ENCODE results near the gene CNBP. TPM values are rescaled to one million over a fixed set of nuclear protein-coding genes. Genes with fewer than 3 reads are reported as not detected.
A peak's percentile ranks its signal among the peaks of the same experiment; 100 is the strongest.
"Not testable (repeated sequence)": the region's sequence is repeated elsewhere in the genome, so short reads cannot be mapped to it uniquely, and the experiment has no call there.

The CNBP gene
- total RNA-seq, 1 donor from 2014 or later: 227 TPM

- FAIRE-seq: no peak
- peak overlapping the region; percentile 82 for H3K27ac ChIP-seq (ENCODE audit: low read depth, low read length)
- H3K4me2 ChIP-seq (ENCODE audit: low read length): peak overlapping the region; percentile 83
- no peaks in the 10 kb centered on the region for H3K27me3 ChIP-seq (ENCODE audit: insufficient read depth, low read length)
- DNase-seq (ENCODE audit: low read depth): no peak
- H3K27me3 Mint-ChIP-seq (ENCODE audit: low read depth, unreplicated experiment): no peaks in the 10 kb centered on the region
- no peaks in the 10 kb centered on the region for H3K9me3 ChIP-seq (ENCODE audit: insufficient read depth, low read depth, low read length)
- H3K9ac ChIP-seq (ENCODE audit: low read length): peak overlapping the region; percentile 72
- no peaks in the 10 kb centered on the region for H3K79me2 ChIP-seq (ENCODE audit: insufficient read depth, low read length)
- no peak overlapping the region for H2AFZ ChIP-seq (ENCODE audit: low read depth, low read length)
- H3K4me1 Mint-ChIP-seq (ENCODE audit: low read depth, unreplicated experiment): peaks cover 22% of the 10 kb centered on the region
- TF ChIP-seq, protein P1, sequence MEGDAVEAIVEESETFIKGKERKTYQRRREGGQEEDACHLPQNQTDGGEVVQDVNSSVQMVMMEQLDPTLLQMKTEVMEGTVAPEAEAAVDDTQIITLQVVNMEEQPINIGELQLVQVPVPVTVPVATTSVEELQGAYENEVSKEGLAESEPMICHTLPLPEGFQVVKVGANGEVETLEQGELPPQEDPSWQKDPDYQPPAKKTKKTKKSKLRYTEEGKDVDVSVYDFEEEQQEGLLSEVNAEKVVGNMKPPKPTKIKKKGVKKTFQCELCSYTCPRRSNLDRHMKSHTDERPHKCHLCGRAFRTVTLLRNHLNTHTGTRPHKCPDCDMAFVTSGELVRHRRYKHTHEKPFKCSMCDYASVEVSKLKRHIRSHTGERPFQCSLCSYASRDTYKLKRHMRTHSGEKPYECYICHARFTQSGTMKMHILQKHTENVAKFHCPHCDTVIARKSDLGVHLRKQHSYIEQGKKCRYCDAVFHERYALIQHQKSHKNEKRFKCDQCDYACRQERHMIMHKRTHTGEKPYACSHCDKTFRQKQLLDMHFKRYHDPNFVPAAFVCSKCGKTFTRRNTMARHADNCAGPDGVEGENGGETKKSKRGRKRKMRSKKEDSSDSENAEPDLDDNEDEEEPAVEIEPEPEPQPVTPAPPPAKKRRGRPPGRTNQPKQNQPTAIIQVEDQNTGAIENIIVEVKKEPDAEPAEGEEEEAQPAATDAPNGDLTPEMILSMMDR (IDR thresholded peaks at IDR 0.05; ENCODE audit: insufficient read depth, low read depth, low read length): no peak
- TF ChIP-seq EZH2 (IDR thresholded peaks at IDR 0.05; ENCODE audit: insufficient read depth, low read length): no peak
- H3K4me3 ChIP-seq (ENCODE audit: insufficient read depth, low read depth, low read length): no peak overlapping the region
- H3K36me3 ChIP-seq (ENCODE audit: insufficient read depth, low read length): no peaks in the 10 kb centered on the region
- H3K36me3 Mint-ChIP-seq (ENCODE audit: low read depth, unreplicated experiment): no peaks in the 10 kb centered on the region
- no peaks in the 10 kb centered on the region for H4K20me1 ChIP-seq (ENCODE audit: insufficient read depth, low read length)
- peak overlapping the region; percentile 92 for H3K27ac Mint-ChIP-seq (ENCODE audit: unreplicated experiment)
- peaks cover 11% of the 10 kb centered on the region for H3K4me1 ChIP-seq (ENCODE audit: insufficient read depth, low read length)
- no peak overlapping the region for H3K4me3 Mint-ChIP-seq (ENCODE audit: unreplicated experiment)
- no peaks in the 10 kb centered on the region for H3K9me3 Mint-ChIP-seq (ENCODE audit: unreplicated experiment)
Observed at GRCh38 chr3:129196601-129197000, 12.9 kb upstream of the CNBP start.

DNA sequence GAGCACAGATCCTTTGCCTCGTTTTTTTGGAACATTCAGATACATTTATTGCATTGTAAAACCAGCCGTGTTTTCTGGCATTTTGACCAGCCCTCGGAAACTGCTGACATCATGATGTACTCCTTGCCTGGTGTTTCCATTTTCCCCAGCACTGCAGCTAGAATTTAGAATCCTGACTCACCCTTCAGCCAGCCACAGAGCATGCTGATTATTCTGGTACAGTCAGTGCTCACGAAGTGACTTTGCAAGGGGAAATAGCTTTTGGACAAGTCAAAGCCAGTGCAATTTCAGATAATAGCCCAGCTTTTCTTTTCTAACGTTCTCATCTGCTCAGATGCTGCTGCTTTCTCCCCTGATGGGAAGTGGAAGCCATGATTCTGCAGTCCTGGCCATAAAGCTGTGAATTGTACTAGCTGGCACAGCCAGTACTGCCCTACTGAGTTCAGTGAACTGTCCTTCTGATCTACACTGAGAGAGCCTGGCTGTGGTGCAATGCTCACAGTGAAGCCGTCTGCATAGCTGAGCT is 12.1 kb upstream of the CNBP start:
- Histone ChIP-seq H4K20me1 (ENCODE audit: insufficient read depth, low read length) (no peaks in the 10 kb centered on the region), H3K36me3 (ENCODE audit: insufficient read depth, low read length) (no peaks in the 10 kb centered on the region), H3K4me3 (ENCODE audit: insufficient read depth, low read depth, low read length) (peak overlapping the region; percentile 32), H3K9ac (ENCODE audit: low read length) (peak overlapping the region; percentile 72), H3K27me3 (ENCODE audit: insufficient read depth, low read length) (no peaks in the 10 kb centered on the region), H2AFZ (ENCODE audit: low read depth, low read length) (peak overlapping the region; percentile 69), H3K4me2 (ENCODE audit: low read length) (peak overlapping the region; percentile 83), H3K9me3 (ENCODE audit: insufficient read depth, low read depth, low read length) (no peaks in the 10 kb centered on the region), H3K79me2 (ENCODE audit: insufficient read depth, low read length) (no peaks in the 10 kb centered on the region), H3K27ac (ENCODE audit: low read depth, low read length) (peak overlapping the region; percentile 82), H3K4me1 (ENCODE audit: insufficient read depth, low read length) (peaks cover 11% of the 10 kb centered on the region)
- DNase-seq (ENCODE audit: low read depth) (peak; percentile 93), FAIRE-seq (peak; percentile 99)
- peak overlapping the region; percentile 92 for H3K27ac Mint-ChIP-seq (ENCODE audit: unreplicated experiment)
- TF ChIP-seq, protein P1 (IDR thresholded peaks at IDR 0.05; ENCODE audit: insufficient read depth, low read depth, low read length): no peak
- TF ChIP-seq EZH2 (IDR thresholded peaks at IDR 0.05; ENCODE audit: insufficient read depth, low read length): no peak
- peaks cover 22% of the 10 kb centered on the region for H3K4me1 Mint-ChIP-seq (ENCODE audit: low read depth, unreplicated experiment)
- no peaks in the 10 kb centered on the region for H3K36me3 Mint-ChIP-seq (ENCODE audit: low read depth, unreplicated experiment)
- H3K9me3 Mint-ChIP-seq (ENCODE audit: unreplicated experiment): no peaks in the 10 kb centered on the region
- H3K27me3 Mint-ChIP-seq (ENCODE audit: low read depth, unreplicated experiment): no peaks in the 10 kb centered on the region
- H3K4me3 Mint-ChIP-seq (ENCODE audit: unreplicated experiment): peak overlapping the region; percentile 71

- not testable (repeated sequence) for H3K4me3 Mint-ChIP-seq (ENCODE audit: unreplicated experiment); H3K9me3 ChIP-seq (ENCODE audit: insufficient read depth, low read depth, low read length); H3K27me3 Mint-ChIP-seq (ENCODE audit: low read depth, unreplicated experiment); FAIRE-seq; H3K27me3 ChIP-seq (ENCODE audit: insufficient read depth, low read length); H3K4me2 ChIP-seq (ENCODE audit: low read length); H3K36me3 Mint-ChIP-seq (ENCODE audit: low read depth, unreplicated experiment); H3K4me3 ChIP-seq (ENCODE audit: insufficient read depth, low read depth, low read length); H3K27ac ChIP-seq (ENCODE audit: low read depth, low read length); H3K79me2 ChIP-seq (ENCODE audit: insufficient read depth, low read length); H2AFZ ChIP-seq (ENCODE audit: low read depth, low read length); H3K4me1 ChIP-seq (ENCODE audit: insufficient read depth, low read length); H3K4me1 Mint-ChIP-seq (ENCODE audit: low read depth, unreplicated experiment); H4K20me1 ChIP-seq (ENCODE audit: insufficient read depth, low read length); H3K9me3 Mint-ChIP-seq (ENCODE audit: unreplicated experiment); H3K36me3 ChIP-seq (ENCODE audit: insufficient read depth, low read length); H3K9ac ChIP-seq (ENCODE audit: low read length); H3K27ac Mint-ChIP-seq (ENCODE audit: unreplicated experiment)
- DNase-seq (ENCODE audit: low read depth): peak; percentile 19
Observed at GRCh38 chr3:129189793-129190192, 6.1 kb upstream of the CNBP start.
